Stimulated activated CD4-positive, alpha-beta T cell treated with anti-CD3 and anti-CD28 coated beads, TNF-alpha, amount 100 ng/mL, for 24 hours (primary cell): ENCODE data around the gene SELENOF.
"Not testable (repeated sequence)": the region's sequence is repeated elsewhere in the genome, so short reads cannot be mapped to it uniquely, and the experiment has no call there.

Experiments
- DNase-seq, 3 experiments: peaks; one replicate each; pipeline ENCODE4 v3.0.0-alpha.2; 2020; ENCODE audit warnings: low read depth in 3 of 3

Gene SELENOF

GRCh38 chr1:86858524-86859261 lies 55.2 kb downstream of the SELENOF start:
- no peak for DNase-seq

DNA sequence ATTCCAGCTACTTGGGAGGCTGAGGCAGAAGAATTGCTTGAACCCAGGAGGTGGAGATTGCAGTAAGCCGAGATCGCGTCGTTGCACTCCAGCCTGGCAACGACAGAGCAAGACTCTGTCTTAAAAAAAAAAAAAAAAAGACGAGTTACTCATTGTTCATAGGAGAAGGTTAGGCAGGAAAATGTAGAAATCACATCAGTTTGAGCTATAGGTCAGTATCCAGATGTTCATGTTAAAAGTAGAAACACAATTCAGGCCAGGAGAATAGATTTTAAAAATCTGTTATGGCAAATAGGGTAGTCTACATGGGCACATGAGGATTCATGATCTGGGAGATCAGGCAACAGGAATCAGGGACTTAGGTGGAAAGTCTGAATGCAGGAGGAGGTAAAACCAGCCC lies 57.7 kb downstream of the SELENOF start:
- DNase-seq, result no peak

DNA sequence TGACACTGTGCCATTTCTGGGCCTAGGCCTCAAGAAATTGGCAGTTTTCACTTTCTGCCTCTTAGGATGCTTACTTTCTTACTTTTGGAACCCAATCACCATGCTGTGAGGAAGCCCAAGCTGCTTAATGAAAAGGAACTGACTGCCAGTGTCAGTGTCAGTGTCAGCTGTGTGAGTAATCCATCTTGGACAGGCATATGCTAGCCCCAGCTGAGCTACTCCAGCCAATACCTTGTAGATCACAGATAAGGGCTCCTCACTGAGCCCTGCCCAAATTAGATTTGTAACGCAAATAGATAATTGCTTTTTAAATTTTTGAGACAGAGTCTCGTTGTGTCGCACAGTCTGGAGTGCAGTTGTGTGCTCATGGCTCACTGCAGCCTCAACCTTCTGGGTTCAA lies 59.6 kb downstream of the SELENOF start:
- no peak for DNase-seq

DNA sequence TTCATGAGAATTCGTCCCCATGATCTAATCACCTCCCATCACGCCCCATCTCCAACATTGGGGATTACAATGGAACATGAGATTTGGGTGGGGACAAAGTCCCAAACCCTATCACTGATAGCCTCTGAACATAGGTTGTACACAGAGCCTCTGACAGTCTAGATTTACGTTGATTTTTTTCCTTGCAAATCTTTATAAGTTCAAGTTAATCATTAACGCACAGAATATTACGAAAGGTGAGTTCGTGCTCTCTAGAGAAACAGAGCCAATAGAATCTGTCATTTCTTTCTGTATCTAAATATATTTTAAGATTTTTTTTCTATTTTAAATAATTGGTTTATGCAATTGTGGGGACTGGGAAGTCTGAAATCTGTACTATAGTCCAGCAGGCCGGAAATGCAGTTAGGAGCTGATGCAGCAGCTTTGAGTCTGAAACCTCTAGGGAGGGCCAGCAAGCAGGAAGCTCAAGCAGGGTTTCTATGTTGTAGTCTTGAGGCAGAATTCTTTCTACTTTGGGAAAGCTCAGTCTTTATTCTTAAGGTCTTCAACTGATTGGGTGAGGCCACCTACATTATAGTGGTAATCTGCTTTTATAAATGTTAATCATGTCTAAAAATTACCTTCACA lies 61.0 kb downstream of the SELENOF start:
- DNase-seq, result no peak

- no peak for DNase-seq
Observed at GRCh38 chr1:86852289-86852688, 61.6 kb downstream of the SELENOF start.

DNA sequence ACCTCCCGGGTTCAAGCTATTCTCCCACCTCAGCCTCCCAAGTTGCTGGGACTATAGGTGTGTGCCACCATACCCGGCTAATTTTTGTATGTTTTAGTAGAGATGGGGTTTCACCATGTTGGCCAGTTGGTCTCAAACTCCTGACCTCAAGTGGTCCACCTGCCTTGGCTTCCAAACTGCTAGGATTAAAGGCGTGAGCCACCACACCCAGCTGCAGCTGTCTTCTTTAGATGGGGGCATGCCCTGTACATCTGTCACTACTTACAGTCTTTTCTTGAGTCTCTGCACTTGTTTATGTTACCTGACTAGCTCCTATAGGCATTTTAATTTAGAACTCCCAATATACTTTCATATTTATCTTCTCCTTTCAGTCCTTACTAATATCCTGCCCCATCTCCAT lies 64.2 kb downstream of the SELENOF start:
- DNase-seq, result no peak

DNA sequence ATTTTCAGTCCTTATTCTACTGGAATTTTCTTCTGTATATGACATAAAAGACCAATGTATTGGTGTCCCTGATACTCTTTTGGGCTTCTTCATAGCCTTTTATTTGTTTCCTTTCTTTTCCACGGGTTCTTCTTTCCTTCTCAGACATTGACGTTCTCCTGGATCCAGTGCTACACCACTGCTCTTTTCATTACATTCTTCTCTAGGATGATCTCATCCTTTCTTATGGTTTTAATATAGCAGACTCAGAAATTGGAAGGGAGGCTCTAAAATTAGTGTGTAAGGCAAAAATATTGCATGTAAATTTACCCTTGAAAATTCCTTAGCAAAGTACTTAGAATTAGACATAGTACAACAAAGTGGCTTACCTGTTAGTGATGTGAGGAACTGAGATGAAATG lies 65.3 kb downstream of the SELENOF start:
- DNase-seq, result no peak

DNA sequence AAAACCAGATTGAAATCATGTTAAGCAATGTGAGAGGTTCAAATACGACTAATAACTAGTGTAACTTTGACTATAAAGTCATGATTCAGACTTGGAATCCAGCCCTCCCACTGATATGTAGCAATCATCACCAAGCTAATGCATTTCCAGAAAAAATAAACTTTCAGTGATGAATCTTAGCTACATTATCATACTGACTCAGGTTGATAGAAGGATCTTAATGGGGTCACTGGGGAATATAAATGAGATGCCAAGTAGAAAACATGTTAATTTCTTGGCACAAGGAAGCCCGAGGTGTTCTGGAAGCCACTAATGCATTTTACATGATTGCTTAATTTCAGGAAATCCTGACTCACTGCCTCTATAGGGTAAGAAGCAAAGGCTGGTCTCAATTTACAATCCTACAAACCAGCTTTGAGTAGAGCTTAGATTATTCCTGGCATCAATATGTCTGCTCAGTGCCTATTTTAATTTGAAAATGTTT lies 67.7 kb downstream of the SELENOF start:
- DNase-seq, result no peak

- DNase-seq, result no peak
Observed at GRCh38 chr1:86845514-86845913, 68.4 kb downstream of the SELENOF start.

DNA sequence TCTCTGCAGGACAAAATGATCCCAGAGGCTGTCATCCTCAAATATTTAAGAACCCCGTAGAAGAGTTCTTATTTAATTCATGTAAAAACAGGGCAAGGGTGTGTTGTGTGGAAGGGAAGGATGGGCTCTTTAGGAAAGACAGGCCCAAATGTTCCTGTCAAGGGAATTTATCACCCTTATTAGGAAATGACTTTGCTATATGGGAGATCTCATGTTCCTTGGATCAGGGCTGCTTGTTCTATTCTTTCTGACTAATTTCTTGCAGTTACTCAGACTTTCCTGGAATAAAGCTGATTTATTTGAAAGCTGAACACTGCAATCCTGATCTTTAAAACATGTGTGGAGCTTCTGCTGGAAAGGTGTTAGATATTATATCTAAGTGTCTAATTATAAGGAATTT lies 72.8 kb downstream of the SELENOF start:
- no peak for DNase-seq

GRCh38 chr1:86833461-86834215 lies 80.3 kb downstream of the SELENOF start:
- peak; percentile 28 to 37 (median 35) for DNase-seq

- no peak for DNase-seq
Observed at GRCh38 chr1:86832433-86832832, 81.5 kb downstream of the SELENOF start.

DNA sequence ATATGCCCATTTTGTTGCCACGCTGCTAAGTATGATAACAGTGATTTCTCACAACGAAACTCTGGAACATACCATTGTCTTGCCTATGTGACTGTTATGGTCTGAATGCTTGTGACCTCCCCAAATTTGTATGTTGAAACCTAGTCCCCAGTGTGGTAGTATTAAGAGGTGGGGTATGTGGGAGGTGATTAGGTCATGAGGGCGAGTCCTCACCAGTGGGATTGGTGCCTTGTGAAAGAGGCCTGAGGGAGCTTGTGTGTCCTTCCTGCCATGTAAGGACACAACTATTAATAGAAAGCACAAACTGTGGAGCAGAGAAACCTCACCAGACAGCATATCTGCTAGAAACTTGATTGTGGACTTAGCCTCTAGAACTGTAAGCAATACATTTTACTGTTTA lies 84.6 kb downstream of the SELENOF start:
- no peak for DNase-seq

GRCh38 chr1:86828024-86828423 lies 85.9 kb downstream of the SELENOF start:
- DNase-seq, result no peak

- no peak for DNase-seq
Observed at GRCh38 chr1:86826856-86827255, 87.1 kb downstream of the SELENOF start.

DNA sequence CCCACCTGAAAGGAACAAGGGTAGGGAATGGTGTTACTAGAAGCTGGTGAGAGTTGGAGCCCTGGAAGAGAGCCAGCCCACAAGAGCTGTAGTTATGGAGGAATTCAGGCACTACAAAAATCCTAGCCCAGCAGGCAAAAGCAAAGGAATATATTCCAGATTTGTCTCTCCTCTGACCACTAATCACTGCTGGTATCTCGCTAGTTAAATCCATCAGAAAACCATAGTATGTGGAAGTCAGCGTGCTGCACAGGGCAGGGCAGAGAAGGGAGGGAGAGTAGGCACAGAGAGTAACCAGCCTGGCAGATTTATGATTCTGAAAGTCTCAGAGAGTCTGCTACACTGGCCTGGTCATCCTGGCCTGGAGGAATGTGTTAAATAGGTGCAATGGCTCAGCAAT lies 88.6 kb downstream of the SELENOF start:
- no peak for DNase-seq

- DNase-seq, result no peak
Observed at GRCh38 chr1:86823821-86824500, 90.0 kb downstream of the SELENOF start.

DNA sequence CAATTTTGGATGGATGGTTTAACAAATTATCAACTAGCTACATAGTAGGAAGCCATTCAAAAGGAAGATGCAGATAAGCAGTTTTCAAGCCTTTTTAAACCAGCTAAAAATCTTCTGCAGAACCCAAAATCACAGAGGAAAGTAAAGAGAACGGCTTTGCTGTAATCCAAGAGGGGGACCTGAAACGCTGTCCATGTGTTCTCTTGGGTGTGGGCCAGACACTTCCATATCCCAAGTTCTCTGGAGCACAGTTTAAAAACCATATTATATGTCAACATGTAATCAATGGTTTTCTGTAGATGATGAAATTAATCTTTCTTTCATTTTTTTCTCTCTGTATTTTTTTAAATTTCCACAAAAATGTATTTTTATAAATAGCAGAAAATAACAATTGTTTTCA lies 90.5 kb downstream of the SELENOF start:
- DNase-seq, result no peak

- no peak for DNase-seq
Observed at GRCh38 chr1:86822459-86822858, 91.5 kb downstream of the SELENOF start.

DNA sequence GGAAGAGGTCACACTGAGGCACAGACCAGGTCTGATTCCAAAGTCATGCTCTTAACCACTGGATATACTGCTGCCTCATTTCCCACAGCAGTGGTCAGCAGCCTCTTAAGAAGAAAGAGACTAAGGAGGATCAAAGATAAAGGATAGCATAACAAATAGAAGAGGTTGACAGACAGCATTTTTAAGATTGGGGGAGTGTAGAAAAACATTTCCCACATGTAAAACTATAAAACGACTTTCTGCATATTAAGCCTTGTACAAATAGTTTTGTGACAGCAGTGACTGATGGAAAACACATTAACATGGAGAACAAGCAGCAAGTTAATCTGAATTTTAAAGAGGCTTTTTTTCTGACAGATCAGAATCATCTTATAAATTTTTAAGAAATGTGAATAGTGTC lies 92.0 kb downstream of the SELENOF start:
- no peak for DNase-seq

DNA sequence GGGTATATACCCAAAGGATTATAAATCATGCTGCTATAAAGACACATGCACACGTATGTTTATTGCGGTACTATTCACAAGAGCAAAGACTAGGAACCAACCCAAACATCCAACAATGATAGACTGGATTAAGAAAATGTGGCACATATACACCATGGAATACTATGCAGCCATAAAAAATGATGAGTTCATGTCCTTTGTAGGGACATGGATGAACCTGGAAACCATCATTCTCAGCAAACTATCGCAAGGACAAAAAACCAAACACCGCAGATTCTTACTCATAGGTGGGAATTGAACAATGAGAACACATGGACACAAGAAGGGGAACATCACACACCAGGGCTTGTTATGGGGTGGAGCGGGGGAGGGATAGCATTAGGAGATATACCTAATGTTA lies 94.0 kb downstream of the SELENOF start:
- not testable (repeated sequence) for DNase-seq

GRCh38 chr1:86817246-86817826 lies 96.6 kb downstream of the SELENOF start:
- DNase-seq, result not testable (repeated sequence)
